Measurements from ENCODE around the gene ATAD3A.
"Not testable (repeated sequence)": the region's sequence is repeated elsewhere in the genome, so short reads cannot be mapped to it uniquely, and the experiment has no call there.

The ATAD3A gene

DNA sequence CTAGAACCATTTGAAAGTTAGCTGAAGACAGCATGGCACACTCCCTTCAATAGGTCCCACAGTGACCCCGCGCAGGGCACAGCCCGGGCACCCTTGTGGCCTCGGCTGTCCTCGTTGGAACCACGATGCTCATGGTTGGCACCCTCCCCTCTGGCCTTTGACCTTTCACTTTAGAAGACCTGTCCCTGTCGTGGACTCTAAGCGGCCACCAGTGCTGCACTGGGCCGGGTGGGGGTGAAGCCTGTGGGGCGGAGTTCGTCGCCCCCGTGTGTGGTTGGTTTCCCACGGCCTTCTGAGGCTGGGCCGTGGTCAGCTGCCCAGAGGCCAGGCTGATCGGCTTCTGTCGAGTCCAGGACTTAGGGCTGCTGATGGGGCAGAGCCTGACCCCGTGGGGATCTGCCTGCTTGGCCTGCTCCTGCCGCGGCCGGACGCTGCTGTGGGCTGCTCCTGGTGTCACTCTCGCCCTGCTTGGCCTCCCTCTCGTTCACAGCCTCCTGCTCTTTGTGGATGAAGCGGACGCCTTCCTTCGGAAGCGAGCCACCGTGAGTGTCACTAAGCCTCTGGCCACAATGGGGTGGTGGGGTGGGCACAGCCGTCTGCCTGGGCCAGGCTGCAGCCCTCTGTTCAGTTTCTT lies 12.9 kb downstream of the ATAD3A start:
- not testable (repeated sequence) for DNase-seq

DNA sequence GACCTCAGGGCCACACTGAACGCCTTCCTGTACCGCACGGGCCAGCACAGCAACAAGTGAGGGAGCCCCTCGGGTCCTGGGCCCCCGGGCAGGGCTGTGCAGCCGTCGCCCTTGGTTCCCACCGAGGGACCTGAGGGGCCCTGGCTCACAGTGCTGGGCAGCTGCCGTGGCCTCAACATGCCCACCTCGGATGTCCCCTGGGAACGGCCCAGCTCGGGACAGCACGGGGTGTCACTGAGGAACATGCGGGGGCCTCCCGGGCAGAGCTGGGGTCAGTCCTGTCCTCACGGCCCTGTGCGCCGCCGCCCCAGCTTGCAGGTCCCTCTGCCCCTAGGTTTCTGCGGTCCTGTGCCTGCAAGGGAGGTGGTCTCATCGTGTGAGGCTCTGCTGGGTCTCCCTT lies 14.5 kb downstream of the ATAD3A start:
- DNase-seq: not testable (repeated sequence)

DNA sequence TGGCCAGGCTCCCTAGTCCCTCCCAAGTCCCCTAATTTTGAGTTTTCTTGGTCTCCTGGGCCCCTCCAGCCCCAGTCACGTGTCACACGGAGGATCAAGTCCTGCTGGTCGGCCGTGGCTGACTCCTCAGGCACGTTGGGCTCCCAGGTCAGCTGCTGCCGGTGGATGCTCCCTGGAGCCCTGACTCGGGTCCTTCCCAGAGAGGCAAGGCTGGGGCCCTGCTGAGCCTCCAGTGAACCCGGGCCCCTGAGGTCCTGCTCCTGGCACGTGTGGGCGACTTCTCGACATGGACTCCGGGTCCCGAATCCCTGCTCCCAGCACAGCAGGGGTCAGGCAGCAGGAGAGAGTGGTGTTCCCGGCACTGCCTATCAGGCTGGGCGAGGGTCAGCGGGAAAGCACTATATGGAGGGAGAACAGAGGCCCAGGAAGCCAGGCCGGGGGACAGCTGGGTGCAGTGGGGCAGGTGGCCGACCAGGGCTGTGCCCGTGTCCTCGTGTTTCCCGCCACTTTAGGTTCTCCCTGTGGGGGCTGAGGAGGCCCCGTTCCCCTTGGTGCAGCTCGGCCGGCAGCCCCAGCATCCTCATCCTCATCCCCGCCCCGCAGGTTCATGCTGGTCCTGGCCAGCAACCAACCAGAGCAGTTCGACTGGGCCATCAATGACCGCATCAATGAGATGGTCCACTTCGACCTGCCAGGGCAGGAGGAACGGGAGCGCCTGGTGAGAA lies 15.3 kb downstream of the ATAD3A start:
- DNase-seq: no peak

DNA sequence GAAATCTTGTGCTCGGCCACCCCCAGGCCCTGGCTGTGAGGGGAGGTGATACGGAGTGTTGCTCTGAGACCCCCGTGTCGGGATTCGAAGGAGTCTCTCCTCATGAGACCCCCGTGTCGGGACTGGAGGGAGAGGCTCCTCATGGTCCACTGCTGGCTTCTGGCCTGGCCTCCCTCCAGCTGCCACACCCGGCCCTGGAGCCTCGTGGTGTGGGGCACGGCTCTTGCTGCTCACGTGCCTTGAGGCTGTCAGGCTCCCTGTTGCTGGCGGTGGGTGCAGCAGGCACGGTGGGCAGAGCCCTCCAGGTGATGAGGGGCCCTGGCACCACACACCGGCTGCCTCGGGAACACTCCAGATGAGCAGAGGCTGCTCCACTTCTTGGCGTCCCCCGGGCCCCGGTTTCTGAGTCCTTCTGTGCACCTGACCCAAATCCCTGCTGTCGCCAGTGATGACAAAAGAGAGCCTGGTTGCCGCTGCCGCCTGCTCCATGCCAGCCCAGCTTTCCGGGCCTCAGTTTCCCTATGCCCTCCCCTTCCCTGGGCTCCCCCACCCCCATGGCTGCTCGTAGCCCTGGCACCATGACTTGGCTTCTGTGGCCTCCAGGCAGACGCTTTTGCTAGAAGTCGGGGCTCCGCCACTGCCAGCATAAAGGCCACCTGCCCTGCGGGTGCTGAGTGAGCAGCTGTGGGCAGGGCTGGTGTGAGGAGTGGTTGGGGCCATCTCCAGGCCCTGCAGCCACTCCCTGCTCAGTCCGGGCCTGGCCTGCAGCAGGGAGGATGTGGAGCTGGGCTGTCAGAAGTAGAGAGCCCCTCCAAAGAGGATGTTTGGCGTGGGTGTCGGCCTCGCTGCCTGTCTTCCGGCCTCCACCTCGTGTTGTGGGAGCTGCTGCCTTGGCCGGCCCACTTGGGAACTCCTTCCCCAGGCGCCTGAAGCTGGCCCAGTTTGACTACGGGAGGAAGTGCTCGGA lies 16.6 kb downstream of the ATAD3A start:
- no peak for DNase-seq

GRCh38 chr1:1529321-1529720 lies 17.4 kb downstream of the ATAD3A start:
- DNase-seq: no peak

GRCh38 chr1:1529936-1530335 lies 18.0 kb downstream of the ATAD3A start:
- no peak for DNase-seq

GRCh38 chr1:1531947-1532346 lies 20.0 kb downstream of the ATAD3A start:
- no peak for DNase-seq

DNA sequence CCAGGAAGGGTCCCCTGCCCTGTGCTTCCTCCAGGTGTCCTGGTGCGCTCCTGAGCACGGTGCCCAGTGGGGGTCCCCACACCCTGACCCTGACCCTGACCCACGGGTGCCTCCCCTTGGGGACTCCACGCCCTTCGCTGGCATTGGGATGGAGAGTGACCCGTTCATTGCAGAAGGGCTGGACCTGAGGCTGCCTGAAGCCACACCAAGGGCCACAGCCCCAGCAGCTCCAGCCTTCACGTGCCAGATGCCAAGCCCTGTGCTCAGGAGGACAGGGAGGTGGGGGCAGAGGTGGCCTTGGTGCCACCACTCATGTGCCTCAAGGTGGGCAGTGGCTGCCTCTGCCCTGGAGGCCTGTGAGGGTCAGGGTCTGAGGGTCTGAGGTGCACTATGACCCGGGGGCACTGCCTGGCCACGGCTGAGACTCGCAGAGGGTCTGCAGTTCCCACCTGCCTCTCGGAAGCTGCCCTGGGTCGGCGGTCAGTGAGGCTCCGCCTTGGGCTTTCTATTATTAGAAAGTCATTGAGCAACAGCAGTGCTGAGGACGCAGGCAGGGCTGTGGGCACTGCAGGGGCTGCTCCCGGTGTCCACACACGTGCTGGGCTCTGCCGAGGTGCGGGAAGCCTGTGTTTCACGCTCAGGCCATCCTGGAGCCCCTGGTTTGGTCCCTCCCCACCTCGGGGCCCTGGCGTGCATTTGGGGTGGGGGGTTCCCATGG lies 21.4 kb downstream of the ATAD3A start:
- not testable (repeated sequence) for DNase-seq

DNA sequence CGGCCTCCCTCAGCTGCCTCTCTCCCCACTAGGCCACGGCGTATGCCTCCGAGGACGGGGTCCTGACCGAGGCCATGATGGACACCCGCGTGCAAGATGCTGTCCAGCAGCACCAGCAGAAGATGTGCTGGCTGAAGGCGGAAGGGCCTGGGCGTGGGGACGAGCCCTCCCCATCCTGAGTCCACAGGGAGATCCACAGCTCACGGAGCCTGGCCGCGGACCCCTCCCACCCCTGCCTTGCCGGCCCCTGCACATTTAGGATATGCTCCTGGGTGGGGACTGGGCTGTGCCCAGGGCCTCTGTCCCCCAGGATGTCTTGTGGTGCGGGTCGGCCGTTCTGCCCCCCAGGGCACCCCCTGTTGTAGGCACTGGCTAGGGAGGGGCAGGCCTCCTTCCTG lies 21.9 kb downstream of the ATAD3A start:
- DNase-seq: not testable (repeated sequence)

DNA sequence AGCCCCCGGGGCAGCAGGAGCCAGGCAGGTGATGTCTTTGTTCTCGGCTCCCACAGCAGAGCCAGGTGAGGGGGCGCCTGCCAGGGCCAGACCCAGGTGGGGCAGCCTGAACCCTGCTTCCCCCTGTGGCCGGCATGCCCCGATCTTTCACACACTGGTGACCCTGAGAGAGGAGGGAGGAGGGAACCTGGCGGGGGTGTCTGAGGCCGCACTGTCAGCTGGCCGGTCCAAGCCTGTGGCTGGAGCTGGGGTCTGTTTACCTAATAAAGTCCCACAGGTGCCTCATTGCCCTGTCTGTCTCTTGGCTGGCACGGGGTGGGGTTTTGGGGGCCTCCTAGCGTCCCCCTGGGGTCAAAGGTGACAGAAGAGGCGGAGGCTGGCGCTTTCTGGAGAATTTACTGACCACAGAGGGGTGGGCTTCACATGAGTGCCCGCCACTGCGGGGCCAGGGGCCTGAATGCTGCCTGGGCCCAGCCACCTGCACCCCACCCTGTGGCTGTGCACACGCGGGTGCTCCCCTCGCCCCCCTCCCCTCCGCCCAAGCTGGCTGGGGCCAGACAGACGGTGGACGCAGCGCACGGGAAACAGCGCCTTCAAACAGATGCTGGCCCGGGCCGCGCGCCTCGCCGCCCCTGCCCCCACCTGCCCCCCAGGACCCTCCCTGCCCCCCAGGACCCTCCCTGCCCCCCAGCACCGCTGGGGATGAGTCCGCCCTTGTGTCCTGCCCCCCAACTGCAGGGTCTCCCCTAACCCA lies 22.6 kb downstream of the ATAD3A start:
- DNase-seq: no peak

DNA sequence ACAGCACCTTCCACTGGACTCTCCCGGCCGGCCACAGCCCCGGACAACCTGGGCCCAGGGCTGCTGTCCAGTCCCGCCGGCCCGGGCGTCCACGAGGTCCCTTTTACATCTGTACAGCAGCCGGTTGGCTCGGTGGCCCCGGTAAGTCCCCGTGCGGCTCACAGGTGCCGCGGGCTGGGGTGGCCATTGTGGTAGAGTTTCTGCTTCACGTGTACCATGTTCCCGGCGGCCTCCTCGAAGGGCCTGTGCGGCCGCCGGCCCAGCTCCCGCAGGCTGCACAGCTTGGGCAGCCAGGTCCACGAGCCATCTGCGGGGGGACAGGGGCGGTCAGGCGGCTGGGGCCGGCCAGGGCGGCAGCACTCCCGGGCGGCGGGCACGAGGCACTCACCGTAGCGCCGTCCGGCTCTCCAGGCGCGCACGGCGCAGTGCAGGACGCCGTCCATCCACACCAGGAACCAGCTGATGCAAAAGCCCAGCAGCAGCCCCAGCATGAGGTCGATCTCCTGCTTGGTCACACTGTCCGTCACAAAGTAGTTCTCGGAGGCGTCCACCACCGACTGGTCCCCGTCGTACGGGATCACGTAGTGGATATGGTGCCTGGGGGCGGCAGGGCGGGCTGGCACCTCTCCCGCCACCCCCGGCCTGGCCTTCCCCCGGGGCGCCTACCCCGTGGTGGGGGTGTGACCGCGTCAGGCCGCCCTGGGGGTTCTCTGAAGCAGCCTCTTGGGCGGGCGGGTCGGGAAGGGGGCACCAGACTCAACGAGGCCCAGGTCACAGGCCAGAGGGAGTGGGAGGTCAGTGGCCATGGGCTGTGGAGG lies 23.4 kb downstream of the ATAD3A start:
- DNase-seq: no peak

GRCh38 chr1:1536019-1536937 lies 24.3 kb downstream of the ATAD3A start:
- DNase-seq: no peak

DNA sequence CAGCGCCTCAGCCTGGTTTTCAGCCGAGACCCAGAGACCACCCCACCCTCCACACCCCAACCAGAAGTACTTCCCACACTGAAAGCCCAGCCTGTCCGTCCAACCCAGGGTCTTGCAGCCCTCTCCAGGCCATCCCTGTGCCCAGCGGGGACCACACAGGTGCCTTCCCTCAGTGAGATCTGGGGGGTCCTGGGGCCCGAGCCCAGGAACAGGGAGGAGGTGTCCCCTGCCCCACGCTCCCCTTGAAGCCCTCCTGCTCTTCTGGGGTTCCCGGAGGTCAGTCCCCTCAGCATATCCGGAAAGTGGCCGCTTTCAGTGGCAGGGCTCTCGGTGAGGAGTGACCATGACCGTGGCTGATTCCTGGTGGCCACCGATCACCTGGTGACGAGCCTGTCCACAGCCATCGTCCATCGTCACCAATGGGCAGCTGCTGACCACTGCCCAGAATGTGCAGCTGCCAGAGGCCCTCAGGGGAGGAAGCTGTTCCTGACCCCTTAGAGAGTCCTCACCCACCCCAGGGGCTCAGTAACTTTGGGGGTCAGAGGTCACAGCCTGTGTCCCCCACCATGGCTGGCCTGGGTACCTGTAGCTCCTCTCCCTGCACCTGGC lies 25.1 kb downstream of the ATAD3A start:
- DNase-seq: no peak

GRCh38 chr1:1537626-1538250 lies 25.8 kb downstream of the ATAD3A start:
- DNase-seq: no peak

DNA sequence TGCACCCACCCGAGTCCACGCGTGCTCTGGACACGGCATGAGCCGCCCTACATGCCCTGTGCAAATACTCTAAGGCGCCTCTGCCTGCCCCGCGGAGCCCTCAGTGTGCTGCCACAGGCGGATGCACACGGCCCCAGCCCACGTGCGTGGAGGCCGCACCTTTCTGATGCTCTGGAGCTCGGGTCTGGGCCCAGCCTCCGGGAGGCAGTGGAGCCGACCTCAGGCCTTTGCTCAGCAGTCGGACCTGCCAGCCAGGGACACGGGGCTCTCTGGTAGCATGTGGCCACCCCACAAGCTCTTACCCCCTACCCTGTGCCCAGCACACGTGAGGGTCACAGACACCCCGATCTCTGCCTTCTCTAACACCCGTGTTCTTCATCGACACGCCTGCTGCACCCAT lies 26.4 kb downstream of the ATAD3A start:
- DNase-seq: no peak

- no peak for DNase-seq
Measured at GRCh38 chr1:1538989-1539309, 27.0 kb downstream of the ATAD3A start.

DNA sequence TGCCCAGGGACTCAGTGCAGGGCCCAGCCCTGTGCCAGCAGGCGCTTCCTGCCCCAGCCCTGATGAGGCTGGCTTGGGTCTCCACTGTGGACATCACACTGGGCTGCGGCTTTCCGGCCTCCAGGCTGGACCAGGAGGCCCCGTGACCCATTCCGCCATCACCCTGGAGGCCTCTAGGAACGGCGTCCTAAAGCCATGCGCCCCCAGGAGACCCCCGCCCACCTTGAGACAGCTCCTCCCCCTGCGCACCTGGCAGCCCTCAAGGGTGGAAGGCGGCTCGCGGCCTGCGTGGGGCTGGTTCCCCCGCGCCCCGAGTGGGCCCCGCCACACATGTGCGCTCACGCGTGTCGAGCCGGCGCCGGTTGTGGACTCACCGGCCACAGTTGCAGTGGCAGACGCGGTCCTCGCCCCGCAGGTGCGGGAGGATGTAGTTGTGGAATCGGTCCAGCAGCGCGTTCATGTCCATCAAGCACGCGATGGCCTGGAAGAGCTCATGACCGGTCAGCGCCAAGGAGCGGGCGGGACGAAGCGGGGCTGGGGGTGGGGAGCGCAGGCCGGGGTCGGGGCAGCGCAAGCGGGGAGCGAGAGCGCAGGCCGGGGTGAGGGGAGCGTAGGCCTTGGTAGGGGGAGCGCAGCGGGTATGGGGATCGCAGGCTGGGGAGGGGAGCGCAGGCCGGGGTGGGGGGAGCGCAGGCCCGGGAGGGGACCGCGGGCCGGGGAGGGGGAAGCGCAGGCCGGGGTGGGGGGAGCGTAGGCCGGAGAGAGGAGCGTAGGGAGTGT lies 27.5 kb downstream of the ATAD3A start:
- DNase-seq: no peak

GRCh38 chr1:1540090-1540817 lies 28.3 kb downstream of the ATAD3A start, which contains the start of gene TMEM240:
TSS of gene TMEM240 (minus strand) at chr1:1540624. CDS start at chr1:1540346, 278 bp downstream.
- DNase-seq: peak; percentile 49
